ENCODE data around the gene TRAK2. TPM values are rescaled to one million over a fixed set of nuclear protein-coding genes. Genes with fewer than 3 reads are reported as not detected.

TRAK2 gene
- total RNA-seq, 1 donor from 2014 or later: 20.1 TPM

DNA sequence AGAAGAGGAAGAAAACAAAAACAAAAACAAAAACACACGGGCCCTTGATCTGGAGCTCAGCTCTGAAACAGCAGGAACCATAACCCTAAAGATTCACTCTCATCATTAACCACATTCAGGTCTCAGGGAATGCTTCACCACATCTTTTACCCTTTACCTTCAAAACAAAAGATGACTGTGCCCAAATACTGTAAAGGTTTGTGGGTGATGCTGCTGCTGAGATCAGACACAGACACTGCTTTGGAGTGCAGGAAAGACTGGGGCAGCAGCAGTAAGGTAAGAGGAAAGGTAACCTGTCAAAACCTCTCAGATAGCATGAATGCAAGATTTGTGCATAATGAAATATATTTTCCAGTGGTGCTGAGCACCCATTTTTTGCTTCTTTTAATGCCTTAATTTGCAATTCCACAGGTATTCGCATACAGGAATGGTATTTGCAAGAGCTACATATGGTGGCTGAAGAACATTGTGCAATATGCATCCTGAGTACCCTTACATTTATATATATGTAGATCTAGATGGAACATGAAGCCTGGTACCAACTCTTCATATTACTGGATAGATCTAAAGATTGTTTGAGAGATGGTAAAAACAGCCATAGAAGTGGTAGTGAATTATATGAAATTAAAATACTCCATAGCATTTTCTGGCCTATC is 90.1 kb downstream of the TRAK2 start:
- TF ChIP-seq CTCF (IDR thresholded peaks at IDR 0.05): no peak
- H3K27ac Mint-ChIP-seq: no peak overlapping the region
- H3K4me1 Mint-ChIP-seq: peaks cover 9% of the 10 kb centered on the region
- no peaks in the 10 kb centered on the region for H3K9me3 Mint-ChIP-seq
- H3K27me3 Mint-ChIP-seq: no peaks in the 10 kb centered on the region
- intact Hi-C loops (cut with micrococcal nuclease): loop anchor here (5.0 kb wide), 1 partner anchor 459 kb away; no protein-coding TSS in a partner anchor
- ChIA-PET CTCF (no interaction called here), POLR2A (no interaction called here)
- peaks cover 27% of the 10 kb centered on the region for H3K36me3 Mint-ChIP-seq (ENCODE audit: low read depth)
- no peak for DNase-seq
- no peak for ATAC-seq (ENCODE audit: low read depth)
- H3K4me3 Mint-ChIP-seq: no peak overlapping the region

DNA sequence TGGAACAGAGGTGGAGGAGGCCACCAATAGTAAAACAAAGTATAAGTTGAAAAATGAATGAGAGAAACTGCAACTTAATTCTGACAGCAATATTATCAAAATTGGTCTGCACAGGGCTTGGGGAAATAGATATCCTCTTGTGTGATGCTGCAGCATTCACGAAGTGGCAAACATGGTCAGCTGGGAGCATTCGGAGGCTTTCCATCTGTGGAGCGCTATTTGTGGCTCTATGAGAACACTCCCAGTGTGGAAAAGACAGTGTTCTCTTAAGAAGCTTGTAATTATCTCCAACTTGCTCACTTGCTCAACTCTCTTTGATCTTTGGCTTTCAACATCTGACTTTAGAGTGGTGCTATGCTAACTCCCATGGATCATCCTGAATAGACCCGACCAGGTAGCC is 91.0 kb downstream of the TRAK2 start:
- intact Hi-C loops (cut with micrococcal nuclease): loop anchor here (5.0 kb wide), 1 partner anchor 458 kb away; no protein-coding TSS in a partner anchor
- POLR2A ChIA-PET: interaction anchor here (0.7 kb wide), 1 partner anchor 8 kb away, joined by 3 read pairs; no protein-coding TSS in a partner anchor
- no peak overlapping the region for H3K27ac Mint-ChIP-seq

DNA sequence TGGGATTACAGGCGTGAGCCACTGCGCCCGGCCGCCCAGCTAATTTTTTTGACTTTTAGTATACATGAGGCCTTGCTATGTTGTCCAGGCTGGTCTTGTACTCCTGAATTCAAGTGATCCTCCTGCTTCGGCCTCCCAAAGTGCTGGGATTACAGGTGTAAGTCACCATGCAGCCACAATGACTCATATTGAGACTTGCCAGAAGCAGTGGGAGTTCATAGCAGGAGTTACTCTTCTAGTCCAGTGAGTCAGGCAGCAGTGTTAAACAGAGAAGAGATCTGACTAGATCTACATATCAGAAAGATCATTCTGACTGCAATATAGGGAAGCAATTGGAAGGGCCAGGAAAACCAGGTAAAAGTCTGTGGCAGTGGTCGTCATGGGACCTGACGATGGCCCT is 92.6 kb downstream of the TRAK2 start:
- H3K27ac Mint-ChIP-seq: no peak overlapping the region
- TF ChIP-seq CTCF (IDR thresholded peaks at IDR 0.05): no peak
- H3K27me3 Mint-ChIP-seq: no peaks in the 10 kb centered on the region
- H3K4me1 Mint-ChIP-seq: peaks cover 6% of the 10 kb centered on the region
- ChIA-PET CTCF (no interaction called here), POLR2A (no interaction called here)
- peaks cover 21% of the 10 kb centered on the region for H3K36me3 Mint-ChIP-seq (ENCODE audit: low read depth)
- DNase-seq (no peak), ATAC-seq (ENCODE audit: low read depth) (no peak)
- no peak overlapping the region for H3K4me3 Mint-ChIP-seq
- intact Hi-C loops (cut with micrococcal nuclease): no loop called here
- no peaks in the 10 kb centered on the region for H3K9me3 Mint-ChIP-seq

More for the DNA sequence above, 91.0 kb downstream of the TRAK2 start:
- TF ChIP-seq CTCF (IDR thresholded peaks at IDR 0.05): no peak
- DNase-seq (no peak), ATAC-seq (ENCODE audit: low read depth) (no peak)
- CTCF ChIA-PET: interaction anchor here (1.0 kb wide), 1 partner anchor 124 kb away, joined by 3 read pairs; no protein-coding TSS in a partner anchor
- Mint-ChIP-seq H3K4me1 (peaks cover 9% of the 10 kb centered on the region), H3K4me3 (no peak overlapping the region), H3K9me3 (no peaks in the 10 kb centered on the region), H3K27me3 (no peaks in the 10 kb centered on the region), H3K36me3 (ENCODE audit: low read depth) (peaks cover 26% of the 10 kb centered on the region)

- no peak within 1 kb of the TSS for H3K4me3 Mint-ChIP-seq
These were observed 94.0 kb downstream of the TRAK2 start, which contains the start of gene FLACC1 for GRCh38 chr2:201357221-201357620. FLACC1 (minus strand) TSS chr2:201357345; CDS start chr2:201351404, 5,941 bp downstream.

More at GRCh38 chr2:201357221-201357620, 94.0 kb downstream of the TRAK2 start, which contains the start of gene FLACC1:
- POLR2A ChIA-PET: no interaction called here
- CTCF ChIA-PET: interaction anchor here (1.1 kb wide), 1 partner anchor 125 kb away, joined by 3 read pairs; no protein-coding TSS in a partner anchor
- no peak for TF ChIP-seq CTCF (IDR thresholded peaks at IDR 0.05)
- Mint-ChIP-seq H3K4me1 (peaks cover 6% of the 10 kb centered on the region), H3K27me3 (no peaks in the 10 kb centered on the region), H3K27ac (no peak within 1 kb of the TSS), H3K36me3 (ENCODE audit: low read depth) (peaks cover 18% of the 10 kb centered on the region), H3K9me3 (no peaks in the 10 kb centered on the region)
- DNase-seq (no peak), ATAC-seq (ENCODE audit: low read depth) (no peak)
- intact Hi-C loops (cut with micrococcal nuclease): no loop called here

Data from activated B cell treated with CpG ODN at 0.5 μM for 24 hours (primary cell).